Measurements from ENCODE around the gene FKBP6. TPM values are rescaled to one million over a fixed set of nuclear protein-coding genes. Genes with fewer than 3 reads are reported as not detected.

The FKBP6 gene
- total RNA-seq, 1 experiment from 2014 or later: not detected

DNA sequence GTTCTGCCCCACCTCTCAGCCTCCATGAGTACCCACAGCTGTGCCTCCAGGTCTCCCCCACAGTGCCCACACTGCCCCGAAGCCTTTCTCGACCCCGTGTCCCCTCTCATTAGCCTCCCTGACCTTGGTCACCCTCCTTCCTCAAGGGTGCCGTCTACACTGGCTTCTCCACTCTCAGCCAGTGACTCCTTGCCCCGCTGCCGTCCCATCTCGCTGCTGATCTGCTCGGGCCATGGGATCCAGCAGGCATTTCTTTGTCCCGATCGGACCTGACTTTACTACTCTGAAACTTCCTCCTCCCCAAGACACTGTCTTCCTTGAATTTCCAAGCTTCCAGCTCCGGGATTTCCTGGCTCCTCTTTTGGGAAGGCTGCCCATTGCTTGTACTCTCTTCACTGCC is 31.3 kb downstream of the FKBP6 start:
- Mint-ChIP-seq H3K36me3 (ENCODE audit: insufficient read depth in 1 of 3, low read depth in 3 of 3) (no peaks in the 10 kb centered on the region), H3K27me3 (ENCODE audit: low read depth) (no peaks in the 10 kb centered on the region; the same call in none of the 2 replicates), H3K4me1 (peaks cover 9 to 10% of the 10 kb centered on the region in 2 experiments), H3K27ac (peak overlapping the region in 2 of 3 experiments; percentile 11 to 39; a peak in 2 of 7 replicates), H3K4me3 (no peak overlapping the region), H3K9me3 (no peaks in the 10 kb centered on the region; a peak in 1 of 5 replicates)
- DNase-seq: no peak
- Histone ChIP-seq H3K23ac (ENCODE audit: insufficient read length, low read depth, low read length) (no peak overlapping the region), H3K9ac (ENCODE audit: extremely low read depth, insufficient read length, low read length) (no peak overlapping the region), H4K91ac (ENCODE audit: insufficient read length, low read depth, low read length) (no peak overlapping the region), H4K20me1 (ENCODE audit: control insufficient read depth, insufficient read depth, insufficient read length) (no peaks in the 10 kb centered on the region), H3K56ac (ENCODE audit: insufficient read length, low read depth, low read length) (no peak overlapping the region), H3K79me2 (ENCODE audit: insufficient read depth, low read length) (no peaks in the 10 kb centered on the region), H2AK5ac (ENCODE audit: insufficient read length, low read length) (no peak overlapping the region), H2BK5ac (ENCODE audit: insufficient read length, low read length) (no peak overlapping the region), H2AFZ (ENCODE audit: low read length) (no peak overlapping the region), H2BK12ac (ENCODE audit: insufficient read length, low read depth, low read length) (no peak overlapping the region), H3K23me2 (ENCODE audit: insufficient read length, low read depth, low read length, poor library complexity, severe bottlenecking) (no peaks in the 10 kb centered on the region), H4K8ac (replicated peaks; ENCODE audit: insufficient read length, low read depth, low read length) (no peak overlapping the region), H3K27ac (ENCODE audit: insufficient read length, low read depth, low read length) (no peak overlapping the region), H4K5ac (ENCODE audit: insufficient read length, low read depth, low read length) (no peak overlapping the region), H3K18ac (ENCODE audit: insufficient read length, low read depth, low read length) (no peak overlapping the region), H3K9me3 (ENCODE audit: control insufficient read depth, low read depth, low read length) (no peaks in the 10 kb centered on the region), H2BK20ac (ENCODE audit: low read depth, low read length, poor library complexity, severe bottlenecking) (no peak overlapping the region), H3K4me2 (ENCODE audit: insufficient read depth, insufficient read length, low read length) (no peak overlapping the region), H3K4me1 (ENCODE audit: insufficient read depth, low read length) (no peaks in the 10 kb centered on the region; the same call in 1 of the 2 replicates), H3K27me3 (ENCODE audit: insufficient read depth, low read length) (no peaks in the 10 kb centered on the region), H2BK120ac (ENCODE audit: low read depth, low read length, poor library complexity, severe bottlenecking) (no peak overlapping the region), H2BK15ac (ENCODE audit: low read depth, low read length) (no peak overlapping the region), H3K14ac (ENCODE audit: insufficient read depth, low read length) (no peak overlapping the region), H3K4ac (ENCODE audit: low read depth, low read length) (no peak overlapping the region), H3K79me1 (ENCODE audit: insufficient read depth, low read depth, low read length, poor library complexity, severe bottlenecking) (no peaks in the 10 kb centered on the region), H3T11ph (ENCODE audit: low read length) (no peak overlapping the region)
- no CpG with 5 or more reads among the region's 11 CpGs for WGBS (ENCODE audit: extremely low coverage, insufficient read length, low lambda C conversion rate)
- TF ChIP-seq, protein P1, sequence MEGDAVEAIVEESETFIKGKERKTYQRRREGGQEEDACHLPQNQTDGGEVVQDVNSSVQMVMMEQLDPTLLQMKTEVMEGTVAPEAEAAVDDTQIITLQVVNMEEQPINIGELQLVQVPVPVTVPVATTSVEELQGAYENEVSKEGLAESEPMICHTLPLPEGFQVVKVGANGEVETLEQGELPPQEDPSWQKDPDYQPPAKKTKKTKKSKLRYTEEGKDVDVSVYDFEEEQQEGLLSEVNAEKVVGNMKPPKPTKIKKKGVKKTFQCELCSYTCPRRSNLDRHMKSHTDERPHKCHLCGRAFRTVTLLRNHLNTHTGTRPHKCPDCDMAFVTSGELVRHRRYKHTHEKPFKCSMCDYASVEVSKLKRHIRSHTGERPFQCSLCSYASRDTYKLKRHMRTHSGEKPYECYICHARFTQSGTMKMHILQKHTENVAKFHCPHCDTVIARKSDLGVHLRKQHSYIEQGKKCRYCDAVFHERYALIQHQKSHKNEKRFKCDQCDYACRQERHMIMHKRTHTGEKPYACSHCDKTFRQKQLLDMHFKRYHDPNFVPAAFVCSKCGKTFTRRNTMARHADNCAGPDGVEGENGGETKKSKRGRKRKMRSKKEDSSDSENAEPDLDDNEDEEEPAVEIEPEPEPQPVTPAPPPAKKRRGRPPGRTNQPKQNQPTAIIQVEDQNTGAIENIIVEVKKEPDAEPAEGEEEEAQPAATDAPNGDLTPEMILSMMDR (conservative IDR thresholded peaks at IDR 0.05): no peak
